ENCODE data around the gene PCA3. TPM values are rescaled to one million over a fixed set of nuclear protein-coding genes. Genes with fewer than 3 reads are reported as not detected.

Gene PCA3
- total RNA-seq, 1 experiment from 2014 or later = not detected

DNA sequence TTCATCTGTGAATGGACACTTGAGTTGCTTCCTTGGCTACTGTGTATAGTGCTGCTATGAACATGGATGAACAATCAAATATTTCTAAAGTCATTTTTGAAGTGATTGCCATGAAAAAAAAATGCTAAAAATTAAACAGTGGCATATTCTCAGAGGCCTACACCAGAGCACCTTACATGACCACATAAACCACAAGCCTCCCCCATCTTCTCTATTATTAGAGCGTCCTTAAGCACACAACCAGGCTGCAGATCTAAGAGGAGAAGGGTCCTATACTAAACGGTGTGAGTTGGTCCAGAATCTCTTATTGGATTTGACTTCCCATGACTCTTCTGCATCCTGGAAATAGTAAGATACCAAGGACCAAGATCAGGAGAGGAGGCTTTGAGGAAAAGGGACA lies 34.3 kb downstream of the PCA3 start:
- Histone ChIP-seq H3K36me3 (ENCODE audit: low read depth) (no peaks in the 10 kb centered on the region), H3K9me2 (ENCODE audit: insufficient read depth) (no peaks in the 10 kb centered on the region), H3K4me2 (no peak overlapping the region), H3K79me2 (ENCODE audit: low read depth) (no peaks in the 10 kb centered on the region), H4K20me1 (ENCODE audit: insufficient read depth) (no peaks in the 10 kb centered on the region; the same call in 1 of the 2 replicates), H3K27me3 (ENCODE audit: insufficient read depth, low read depth) (peaks cover 83% of the 10 kb centered on the region), H3F3A (ENCODE audit: insufficient read depth, low read depth) (no peaks in the 10 kb centered on the region), H3K9me3 (ENCODE audit: insufficient read depth, low read depth) (no peaks in the 10 kb centered on the region), H3K4me3 (no peak overlapping the region), H3K4me1 (replicated peaks; ENCODE audit: insufficient read depth) (no peaks in the 10 kb centered on the region), H3K27ac (no peak overlapping the region), H2AFZ (no peak overlapping the region)
- BruUV-seq (replicated peaks) = no TSS peak
- no peak for DNase-seq
- intact Hi-C loops (cut with micrococcal nuclease; ENCODE audit: unreplicated experiment) = no loop called here
- POLR2A ChIA-PET (ENCODE audit: unreplicated experiment) = no interaction called here
- TF ChIP-seq, protein P1, sequence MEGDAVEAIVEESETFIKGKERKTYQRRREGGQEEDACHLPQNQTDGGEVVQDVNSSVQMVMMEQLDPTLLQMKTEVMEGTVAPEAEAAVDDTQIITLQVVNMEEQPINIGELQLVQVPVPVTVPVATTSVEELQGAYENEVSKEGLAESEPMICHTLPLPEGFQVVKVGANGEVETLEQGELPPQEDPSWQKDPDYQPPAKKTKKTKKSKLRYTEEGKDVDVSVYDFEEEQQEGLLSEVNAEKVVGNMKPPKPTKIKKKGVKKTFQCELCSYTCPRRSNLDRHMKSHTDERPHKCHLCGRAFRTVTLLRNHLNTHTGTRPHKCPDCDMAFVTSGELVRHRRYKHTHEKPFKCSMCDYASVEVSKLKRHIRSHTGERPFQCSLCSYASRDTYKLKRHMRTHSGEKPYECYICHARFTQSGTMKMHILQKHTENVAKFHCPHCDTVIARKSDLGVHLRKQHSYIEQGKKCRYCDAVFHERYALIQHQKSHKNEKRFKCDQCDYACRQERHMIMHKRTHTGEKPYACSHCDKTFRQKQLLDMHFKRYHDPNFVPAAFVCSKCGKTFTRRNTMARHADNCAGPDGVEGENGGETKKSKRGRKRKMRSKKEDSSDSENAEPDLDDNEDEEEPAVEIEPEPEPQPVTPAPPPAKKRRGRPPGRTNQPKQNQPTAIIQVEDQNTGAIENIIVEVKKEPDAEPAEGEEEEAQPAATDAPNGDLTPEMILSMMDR (conservative IDR thresholded peaks at IDR 0.05) = no peak
- no peak for TF ChIP-seq EZH2 (IDR thresholded peaks at IDR 0.05; ENCODE audit: low read depth)
- CTCF ChIA-PET = no interaction called here

DNA sequence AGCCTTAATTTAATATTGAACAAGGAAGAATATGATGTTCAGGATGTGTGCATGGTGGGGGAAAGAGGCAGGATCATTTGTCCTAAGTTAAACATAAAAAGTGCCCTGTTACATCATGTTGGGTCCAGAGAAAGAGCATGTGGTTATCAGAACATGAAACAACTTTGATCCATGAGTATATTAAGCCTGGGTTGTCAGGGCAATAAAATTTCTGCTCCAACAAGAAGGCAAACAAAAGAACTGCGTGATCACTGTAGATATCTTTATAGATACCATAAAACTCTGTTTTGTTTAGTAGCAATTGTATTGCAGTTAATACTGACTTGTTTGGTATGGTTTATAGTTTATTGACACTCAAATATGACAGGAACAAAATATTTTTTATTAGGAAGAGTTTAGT lies 35.2 kb downstream of the PCA3 start:
- Histone ChIP-seq H3K79me2 (ENCODE audit: low read depth) (no peaks in the 10 kb centered on the region), H2AFZ (no peak overlapping the region), H3K36me3 (ENCODE audit: low read depth) (no peaks in the 10 kb centered on the region), H4K20me1 (ENCODE audit: insufficient read depth) (no peaks in the 10 kb centered on the region; the same call in 1 of the 2 replicates), H3K27ac (no peak overlapping the region), H3K4me3 (no peak overlapping the region), H3K9me2 (ENCODE audit: insufficient read depth) (no peaks in the 10 kb centered on the region), H3F3A (ENCODE audit: insufficient read depth, low read depth) (no peaks in the 10 kb centered on the region), H3K9me3 (ENCODE audit: insufficient read depth, low read depth) (no peaks in the 10 kb centered on the region), H3K4me2 (no peak overlapping the region), H3K27me3 (ENCODE audit: insufficient read depth, low read depth) (peaks cover 85% of the 10 kb centered on the region), H3K4me1 (replicated peaks; ENCODE audit: insufficient read depth) (no peaks in the 10 kb centered on the region)
- CTCF ChIA-PET = no interaction called here
- TF ChIP-seq, protein P1 (conservative IDR thresholded peaks at IDR 0.05) = no peak
- no peak for TF ChIP-seq EZH2 (IDR thresholded peaks at IDR 0.05; ENCODE audit: low read depth)
- POLR2A ChIA-PET (ENCODE audit: unreplicated experiment) = no interaction called here
- intact Hi-C loops (cut with micrococcal nuclease; ENCODE audit: unreplicated experiment) = no loop called here
- no TSS peak for BruUV-seq (replicated peaks)
- DNase-seq = no peak

DNA sequence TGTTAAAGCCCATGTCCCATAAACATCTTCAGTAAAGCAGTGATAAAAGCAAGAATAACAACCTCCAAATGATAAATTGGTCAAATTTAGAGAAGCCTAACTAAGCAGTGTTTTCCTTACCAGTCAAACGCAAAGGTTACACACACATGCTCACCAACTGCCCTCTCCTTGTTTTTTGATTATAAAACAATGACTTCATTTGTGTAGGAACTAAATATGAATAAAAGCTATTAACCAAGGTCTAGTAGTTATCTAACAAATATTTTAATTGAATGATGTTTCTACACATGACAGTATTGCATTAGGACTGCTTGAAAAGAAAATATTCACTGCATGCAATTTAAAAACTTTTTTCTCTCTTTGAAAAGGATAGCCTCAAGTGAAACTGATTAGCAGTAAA lies 36.7 kb downstream of the PCA3 start:
- Histone ChIP-seq H3K4me2 (no peak overlapping the region), H2AFZ (no peak overlapping the region), H3K9me2 (ENCODE audit: insufficient read depth) (no peaks in the 10 kb centered on the region), H4K20me1 (ENCODE audit: insufficient read depth) (no peaks in the 10 kb centered on the region), H3F3A (ENCODE audit: insufficient read depth, low read depth) (no peaks in the 10 kb centered on the region), H3K27me3 (ENCODE audit: insufficient read depth, low read depth) (peaks cover 86% of the 10 kb centered on the region), H3K4me1 (replicated peaks; ENCODE audit: insufficient read depth) (no peaks in the 10 kb centered on the region), H3K27ac (no peak overlapping the region), H3K79me2 (ENCODE audit: low read depth) (no peaks in the 10 kb centered on the region), H3K9me3 (ENCODE audit: insufficient read depth, low read depth) (no peaks in the 10 kb centered on the region), H3K36me3 (ENCODE audit: low read depth) (no peaks in the 10 kb centered on the region), H3K4me3 (no peak overlapping the region)
- no peak for TF ChIP-seq EZH2 (IDR thresholded peaks at IDR 0.05; ENCODE audit: low read depth)
- TF ChIP-seq, protein P1 (conservative IDR thresholded peaks at IDR 0.05) = no peak
- no peak for DNase-seq
- no TSS peak for BruUV-seq (replicated peaks)
- intact Hi-C loops (cut with micrococcal nuclease; ENCODE audit: unreplicated experiment) = no loop called here
- POLR2A ChIA-PET (ENCODE audit: unreplicated experiment) = no interaction called here
- CTCF ChIA-PET = no interaction called here

All from PC-9 (cell line).